DND-41 (cell line): ENCODE measurements around the gene LRRC56.

Source experiments
- CTCF ChIP-seq: IDR thresholded peaks from 2 replicates; pipeline ENCODE4 v1.5.1; 2012; ENCODE audit warnings: borderline replicate concordance, low read length, moderate library complexity, mild to moderate bottlenecking; ENCODE audit not compliant: poor library complexity, severe bottlenecking; ENCODE audit errors: extremely low read depth
- EZH2 ChIP-seq: IDR thresholded peaks from 3 replicates; pipeline ENCODE4 v1.6.1; 2012; ENCODE audit warnings: borderline replicate concordance, low read depth, mild to moderate bottlenecking, moderate library complexity, low read length, inconsistent platforms; ENCODE audit not compliant: severe bottlenecking

GRCh38 chr11:507727-508515 is 29.4 kb upstream of the LRRC56 start:
- TF ChIP-seq EZH2 = no peak
- no peak for TF ChIP-seq CTCF
